ENCODE results near the gene PRKG1.

DNA sequence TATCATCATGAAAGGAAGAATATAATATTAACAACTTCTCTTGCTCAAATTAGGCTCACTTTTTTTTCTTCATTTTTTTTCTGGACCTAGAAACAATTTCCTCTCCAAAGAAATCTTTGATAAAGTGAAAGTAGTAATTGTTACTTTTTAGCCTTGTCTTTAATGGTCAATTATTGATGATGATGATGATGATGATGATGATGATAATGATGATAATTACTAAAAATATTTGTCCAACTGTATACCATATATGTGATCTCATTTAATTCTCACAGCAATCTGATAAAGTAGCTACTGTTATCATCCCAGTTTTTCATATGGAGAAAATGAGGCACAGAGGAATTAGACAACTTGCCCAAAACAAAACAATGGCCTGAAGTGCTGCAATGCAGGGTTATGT lies 12.8 kb downstream of the PRKG1 start:
- TF ChIP-seq, protein P1, sequence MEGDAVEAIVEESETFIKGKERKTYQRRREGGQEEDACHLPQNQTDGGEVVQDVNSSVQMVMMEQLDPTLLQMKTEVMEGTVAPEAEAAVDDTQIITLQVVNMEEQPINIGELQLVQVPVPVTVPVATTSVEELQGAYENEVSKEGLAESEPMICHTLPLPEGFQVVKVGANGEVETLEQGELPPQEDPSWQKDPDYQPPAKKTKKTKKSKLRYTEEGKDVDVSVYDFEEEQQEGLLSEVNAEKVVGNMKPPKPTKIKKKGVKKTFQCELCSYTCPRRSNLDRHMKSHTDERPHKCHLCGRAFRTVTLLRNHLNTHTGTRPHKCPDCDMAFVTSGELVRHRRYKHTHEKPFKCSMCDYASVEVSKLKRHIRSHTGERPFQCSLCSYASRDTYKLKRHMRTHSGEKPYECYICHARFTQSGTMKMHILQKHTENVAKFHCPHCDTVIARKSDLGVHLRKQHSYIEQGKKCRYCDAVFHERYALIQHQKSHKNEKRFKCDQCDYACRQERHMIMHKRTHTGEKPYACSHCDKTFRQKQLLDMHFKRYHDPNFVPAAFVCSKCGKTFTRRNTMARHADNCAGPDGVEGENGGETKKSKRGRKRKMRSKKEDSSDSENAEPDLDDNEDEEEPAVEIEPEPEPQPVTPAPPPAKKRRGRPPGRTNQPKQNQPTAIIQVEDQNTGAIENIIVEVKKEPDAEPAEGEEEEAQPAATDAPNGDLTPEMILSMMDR (IDR thresholded peaks at IDR 0.05; ENCODE audit: insufficient read depth, low read length), result no peak
- TF ChIP-seq GABPA (IDR thresholded peaks at IDR 0.05; ENCODE audit: low read depth), result no peak

Data from HL-60 (cell line).